NOMO-1 (cell line): ENCODE measurements around the gene CNTNAP2.
"Not testable (repeated sequence)": the region's sequence is repeated elsewhere in the genome, so short reads cannot be mapped to it uniquely, and the experiment has no call there.

Source experiments
- DNase-seq, 2 experiments: peaks; one replicate each; lab custom pipeline; 2025; ENCODE audit not compliant: unreplicated experiment in 2 of 2; lab: John Stamatoyannopoulos, UW

CNTNAP2 gene

DNA sequence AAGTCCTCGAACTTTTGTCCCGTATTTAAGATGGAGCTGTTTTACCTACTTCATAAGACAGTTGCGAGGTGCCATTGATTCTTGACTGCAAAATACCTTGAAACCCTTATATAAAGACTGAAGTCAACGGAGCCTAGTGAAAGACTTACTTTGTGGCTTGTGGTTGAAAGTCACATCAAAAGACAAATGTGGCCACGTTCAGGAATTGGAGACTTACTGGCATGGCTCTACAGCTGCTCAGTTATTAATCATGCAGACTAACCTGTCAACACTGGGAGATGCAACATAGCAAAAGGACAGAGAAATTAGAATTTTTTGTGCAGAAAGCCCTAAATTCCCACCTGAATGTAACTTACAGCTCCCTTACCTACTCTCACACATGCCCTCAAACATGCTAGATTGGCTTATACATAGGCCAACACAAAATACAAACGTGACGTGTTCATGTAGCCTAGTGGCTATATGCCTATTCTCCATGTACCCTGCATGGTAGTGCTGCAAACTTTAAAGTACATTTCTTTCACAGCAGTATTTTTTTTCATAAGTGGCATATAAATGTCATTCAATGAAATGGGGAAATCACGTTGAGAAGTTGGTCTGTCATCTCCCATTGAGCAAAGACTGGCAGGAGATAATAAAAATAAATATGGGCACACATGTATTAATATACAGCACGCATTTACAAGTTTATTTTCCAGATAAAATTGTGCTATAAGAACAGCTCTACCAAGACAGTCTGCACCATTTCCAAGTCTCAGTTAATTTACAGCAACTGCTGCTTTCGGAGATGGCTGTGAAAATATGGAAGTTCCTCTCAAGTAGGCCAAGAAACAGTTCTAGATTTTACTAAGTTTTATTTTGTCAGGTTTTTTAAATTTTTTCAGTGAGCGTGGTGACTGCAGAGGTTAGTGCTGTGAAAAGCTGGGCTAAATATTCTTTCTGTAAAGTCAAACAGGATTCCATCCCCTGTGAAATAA, 2303.5 kb downstream of the CNTNAP2 start:
- DNase-seq = no peak

- no peak for DNase-seq
These were observed 2305.4 kb downstream of the CNTNAP2 start for GRCh38 chr7:148422030-148422429.

- not testable (repeated sequence) for DNase-seq
These were observed 2309.8 kb downstream of the CNTNAP2 start for GRCh38 chr7:148426393-148426792.

DNA sequence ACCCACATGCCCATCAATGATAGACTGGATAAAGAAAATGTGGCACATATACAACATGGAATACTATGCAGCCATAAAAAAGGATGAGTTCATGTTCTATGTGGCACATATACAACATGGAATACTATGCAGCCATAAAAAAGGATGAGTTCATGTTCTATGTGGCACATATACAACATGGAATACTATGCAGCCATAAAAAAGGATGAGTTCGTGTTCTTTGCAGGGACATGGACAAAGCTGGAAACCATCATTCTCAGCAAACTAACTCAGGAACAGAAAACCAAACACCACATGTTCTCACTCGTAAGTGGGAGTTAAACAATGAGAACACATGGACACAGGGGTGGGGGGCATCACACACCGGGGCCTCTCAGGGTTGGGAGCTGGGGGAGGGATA, 2314.1 kb downstream of the CNTNAP2 start:
- DNase-seq = not testable (repeated sequence)

DNA sequence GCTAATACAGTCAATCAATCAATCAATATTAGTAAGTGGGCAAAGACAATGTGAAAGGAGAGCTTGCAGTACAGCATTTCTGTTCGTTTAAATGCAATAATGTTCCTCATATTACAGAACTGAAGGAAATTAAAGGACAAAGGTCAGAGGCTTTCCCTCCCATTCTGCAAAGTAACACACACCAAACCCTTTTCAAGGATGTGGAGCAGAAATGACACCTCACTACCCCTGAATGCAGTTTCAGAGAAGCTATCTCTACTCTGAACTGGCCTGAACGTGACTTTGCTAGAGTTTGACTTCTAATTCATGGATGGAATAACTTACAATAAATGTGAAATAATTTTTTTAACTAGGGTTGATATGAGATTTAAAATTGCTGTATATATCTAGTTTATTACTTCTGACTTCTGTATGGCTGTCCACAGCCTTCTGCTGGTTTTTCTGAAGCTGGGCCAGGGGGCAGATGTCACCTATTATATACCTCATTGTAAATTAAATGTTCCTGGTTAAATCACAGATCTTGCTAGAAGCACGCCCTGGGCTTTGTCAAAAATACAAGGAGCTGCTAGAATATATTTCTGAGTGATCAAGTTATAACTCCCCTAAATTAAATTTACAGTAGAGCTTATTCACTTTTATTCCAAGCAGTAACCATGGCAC, 2317.1 kb downstream of the CNTNAP2 start:
- no peak for DNase-seq

- no peak for DNase-seq
These were observed 2317.7 kb downstream of the CNTNAP2 start for GRCh38 chr7:148434181-148434757.

GRCh38 chr7:148434887-148435286, 2318.3 kb downstream of the CNTNAP2 start:
- no peak for DNase-seq

DNA sequence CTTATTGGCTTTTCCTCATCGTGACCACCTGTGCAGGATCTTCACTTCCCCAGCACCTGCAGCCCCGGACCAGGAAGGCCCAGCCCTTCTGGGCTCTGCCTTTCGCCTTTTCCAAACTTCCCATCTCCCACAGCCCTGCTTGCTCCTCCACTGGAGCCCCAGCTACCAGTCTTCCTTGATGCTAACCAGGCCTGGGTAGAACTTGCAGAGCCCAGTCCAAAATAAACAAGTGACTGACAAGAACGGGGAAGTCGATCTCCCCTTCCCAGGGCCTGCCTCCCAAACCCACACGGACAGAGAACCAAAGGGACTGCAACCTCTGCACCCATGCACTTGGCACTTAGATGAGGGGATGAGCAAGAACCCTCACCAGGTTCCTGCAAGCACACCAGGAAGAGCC, 2319.1 kb downstream of the CNTNAP2 start:
- DNase-seq = no peak

GRCh38 chr7:148436135-148436534, 2319.5 kb downstream of the CNTNAP2 start:
- no peak for DNase-seq

GRCh38 chr7:148436571-148436970, 2320.0 kb downstream of the CNTNAP2 start:
- DNase-seq = no peak

- no peak for DNase-seq
These were observed 2320.4 kb downstream of the CNTNAP2 start for GRCh38 chr7:148437043-148437442.

- DNase-seq = no peak
These were observed 2325.6 kb downstream of the CNTNAP2 start for GRCh38 chr7:148442141-148442655.

DNA sequence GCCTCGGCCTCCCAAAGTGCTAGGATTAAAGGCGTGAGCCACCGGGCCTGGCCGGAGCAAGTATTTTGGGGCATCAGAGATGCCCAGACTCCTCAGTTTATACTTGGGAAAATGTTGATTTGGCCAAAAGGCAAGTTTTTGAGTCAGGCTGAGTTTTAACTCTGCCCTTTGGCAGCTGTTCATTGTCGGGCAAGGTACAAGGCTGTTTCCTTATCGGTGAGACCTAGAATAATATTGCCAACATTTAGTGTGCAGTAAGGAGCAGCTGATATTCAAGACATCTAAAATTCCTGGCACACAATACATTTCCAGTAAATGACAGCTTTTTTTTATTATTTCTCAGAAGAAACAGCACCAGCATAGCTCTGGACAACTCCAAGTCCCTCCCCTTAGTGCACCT, 2326.3 kb downstream of the CNTNAP2 start:
- no peak for DNase-seq

DNA sequence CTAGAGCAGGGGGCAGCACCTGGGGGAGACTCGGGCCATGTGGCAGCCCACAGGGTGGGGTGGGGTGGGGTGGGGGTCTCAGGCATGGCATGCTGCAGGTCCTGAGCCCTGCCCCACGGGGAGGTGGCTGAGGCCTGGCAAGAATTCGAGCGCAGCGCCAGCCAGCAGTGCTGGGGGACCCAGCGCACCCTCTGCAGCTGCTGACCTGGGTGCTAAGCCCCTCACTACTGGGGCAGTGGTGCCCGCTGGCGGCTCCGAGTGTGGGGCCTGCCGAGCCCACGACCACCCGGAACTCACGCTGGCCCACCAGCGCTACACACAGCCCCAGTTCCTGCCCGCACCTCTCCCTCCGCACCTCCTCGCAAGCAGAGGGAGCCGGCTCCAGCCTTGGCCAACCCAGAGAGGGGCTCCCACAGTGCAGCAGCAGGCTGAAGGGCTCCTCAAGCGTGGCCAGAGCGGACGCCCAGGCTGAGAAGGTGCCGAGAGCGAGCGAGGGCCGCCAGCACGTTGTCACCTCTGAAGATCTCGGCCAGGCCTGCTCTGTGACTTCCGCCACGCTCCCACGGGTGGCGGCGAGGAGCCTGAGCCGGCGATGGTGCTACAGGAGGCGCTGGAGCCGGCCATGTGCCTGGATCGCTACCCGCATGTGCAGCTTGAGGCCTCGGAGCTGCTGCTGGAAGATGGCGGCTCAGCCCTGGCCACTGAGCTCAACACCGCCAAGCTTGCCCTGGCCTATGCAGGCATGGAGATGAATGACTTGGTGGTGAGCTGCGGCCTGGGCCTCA, 2328.9 kb downstream of the CNTNAP2 start:
- DNase-seq = no peak

GRCh38 chr7:148447221-148447849, 2330.7 kb downstream of the CNTNAP2 start:
- no peak for DNase-seq

DNA sequence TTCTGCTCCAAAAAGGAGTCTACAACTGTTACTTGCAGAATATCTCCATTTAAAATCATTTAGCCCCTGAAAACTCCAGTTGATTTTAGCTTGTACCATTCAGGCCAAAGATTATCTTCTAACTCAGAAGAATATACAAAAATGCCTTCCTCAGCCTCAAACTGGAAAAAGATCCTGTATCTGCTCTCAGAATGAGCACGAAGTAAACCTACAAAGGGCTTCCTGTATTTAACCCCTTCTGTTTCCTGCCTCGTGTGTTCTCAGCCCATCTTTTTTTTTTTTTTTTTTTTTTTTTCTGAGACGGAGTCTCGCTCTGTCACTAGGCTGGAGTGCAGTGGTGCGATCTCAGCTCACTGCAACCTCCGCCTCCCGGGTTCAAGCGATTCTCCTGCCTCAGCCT, 2334.9 kb downstream of the CNTNAP2 start:
- not testable (repeated sequence) for DNase-seq

DNA sequence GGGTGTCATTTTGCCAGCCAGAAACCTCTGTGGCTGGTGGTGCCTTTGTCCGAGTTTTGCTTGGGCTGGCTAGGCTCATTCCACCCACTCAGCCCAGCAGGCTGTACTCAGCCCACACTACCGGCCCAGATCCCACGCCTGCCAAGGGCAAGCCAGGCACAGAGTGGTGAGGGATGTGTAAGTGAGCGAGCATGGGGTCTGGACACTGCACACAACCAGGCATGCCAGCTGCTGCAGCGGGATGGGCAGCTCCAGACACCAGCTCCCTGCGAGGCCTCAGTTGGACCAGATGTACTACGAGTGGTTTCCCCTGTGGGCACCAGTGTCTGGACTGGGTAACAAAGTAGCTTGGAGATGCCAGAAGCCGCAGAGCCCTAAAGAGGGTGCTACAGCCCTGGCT, 2339.8 kb downstream of the CNTNAP2 start:
- DNase-seq = no peak

GRCh38 chr7:148457310-148457921, 2340.8 kb downstream of the CNTNAP2 start:
- DNase-seq = no peak

GRCh38 chr7:148458263-148458662, 2341.7 kb downstream of the CNTNAP2 start:
- no peak for DNase-seq
